Smooth muscle cell (in vitro differentiated cells): ENCODE results near the gene FIGNL2. TPM values are rescaled to one million over a fixed set of nuclear protein-coding genes. Genes with fewer than 3 reads are reported as not detected.

Experiments used
- DNase-seq: peaks from one replicate; lab custom pipeline; 2025; ENCODE audit not compliant: unreplicated experiment; lab: John Stamatoyannopoulos, UW
- H2AFZ ChIP-seq: fragments of 200-600 bp; sonication (generic); 2 replicates; pipeline ENCODE4 v1.6.0; 2016; ENCODE audit warnings: antibody characterized with exemption, low read depth, mild to moderate bottlenecking
- H3F3A ChIP-seq: fragments of 200-600 bp; sonication (generic); 2 replicates; pipeline ENCODE4 v1.6.0; 2017; ENCODE audit warnings: antibody characterized with exemption, low read depth
- H3K27ac ChIP-seq: fragments of 200-600 bp; sonication (generic); 2 replicates; pipeline ENCODE4 v1.5.1; 2016; ENCODE audit warnings: low read depth, mild to moderate bottlenecking
- H3K27me3 ChIP-seq: fragments of 200-600 bp; sonication (generic); 2 replicates; pipeline ENCODE4 v1.6.1; 2016; ENCODE audit warnings: low read depth, mild to moderate bottlenecking
- H3K36me3 ChIP-seq: fragments of 200-600 bp; sonication (generic); 2 replicates; pipeline ENCODE4 v1.5.1; 2016; ENCODE audit warnings: low read depth
- H3K4me1 ChIP-seq: fragments of 200-600 bp; sonication (generic); 2 replicates; pipeline ENCODE4 v1.5.1; 2016; ENCODE audit warnings: low read depth
- H3K4me2 ChIP-seq: fragments of 200-600 bp; sonication (generic); 2 replicates; pipeline ENCODE4 v1.6.0; 2016; ENCODE audit warnings: mild to moderate bottlenecking
- H3K4me3 ChIP-seq: fragments of 200-600 bp; sonication (generic); 2 replicates; pipeline ENCODE4 v1.5.1; 2016; ENCODE audit warnings: mild to moderate bottlenecking
- H3K79me2 ChIP-seq: fragments of 200-600 bp; sonication (generic); 2 replicates; pipeline ENCODE4 v1.6.0; 2016; ENCODE audit warnings: low read depth, mild to moderate bottlenecking
- H3K9ac ChIP-seq: fragments of 200-600 bp; sonication (generic); 2 replicates; pipeline ENCODE4 v1.6.0; 2016; ENCODE audit warnings: low read depth
- H3K9me3 ChIP-seq: fragments of 200-600 bp; sonication (generic); replicated peaks from 2 replicates; pipeline ENCODE4 v1.5.1; 2016; ENCODE audit warnings: low read depth
- H4K20me1 ChIP-seq: fragments of 200-600 bp; sonication (generic); 2 replicates; pipeline ENCODE4 v1.6.0; 2016; ENCODE audit warnings: low read depth
- CTCF ChIP-seq: fragments of 200-600 bp; sonication (generic); IDR thresholded peaks from 2 replicates; pipeline ENCODE4 v1.5.1; 2017; ENCODE audit warnings: borderline replicate concordance, mild to moderate bottlenecking, antibody characterized with exemption; ENCODE audit not compliant: insufficient read depth, poor library complexity, severe bottlenecking
- WGBS: methylation state at CpG from one replicate; pipeline ENCODE4 v1.1.7; 2016; ENCODE audit warnings: low lambda C conversion rate; 5-methylcytosine and 5-hydroxymethylcytosine counted together
- polyA plus RNA-seq: library from polyadenylated mRNA; unstranded; fragments of >200 nt; fragmentation: Nextera tagmentation; extraction: Ambion mirVana; gene quantifications from 2 replicates; pipeline ENCODE4 v1.2.1, GENCODE V29; 2016
- total RNA-seq: library from RNA; depleted of rRNA; stranded (reverse); fragments of >200 nt; gene quantifications from 2 replicates; pipeline ENCODE4 v1.2.3, GENCODE V29; 2014

FIGNL2 gene
- total and polyA plus RNA-seq, 2 experiments from 2014 or later: 1.1 to 2.7 TPM

- DNase-seq: no peak
- H3K79me2 ChIP-seq: peaks cover 9% of the 10 kb centered on the region
- H2AFZ ChIP-seq: no peak overlapping the region
- no peak overlapping the region for H3K4me3 ChIP-seq
- no peaks in the 10 kb centered on the region for H3K36me3 ChIP-seq
- no peak overlapping the region for H3K27ac ChIP-seq
- H3K27me3 ChIP-seq: no peaks in the 10 kb centered on the region
- H3K4me2 ChIP-seq: no peak overlapping the region
- H4K20me1 ChIP-seq: peaks cover 75% of the 10 kb centered on the region
- no peak for TF ChIP-seq CTCF
- WGBS: 74% methylated on average over 4 of the region's 4 CpGs
- peaks cover 65% of the 10 kb centered on the region for H3K4me1 ChIP-seq
- H3K9me3 ChIP-seq: no peaks in the 10 kb centered on the region
- no peak overlapping the region for H3K9ac ChIP-seq
- no peaks in the 10 kb centered on the region for H3F3A ChIP-seq
Measured at GRCh38 chr12:51838036-51838435, 10.5 kb downstream of the FIGNL2 start.

DNA sequence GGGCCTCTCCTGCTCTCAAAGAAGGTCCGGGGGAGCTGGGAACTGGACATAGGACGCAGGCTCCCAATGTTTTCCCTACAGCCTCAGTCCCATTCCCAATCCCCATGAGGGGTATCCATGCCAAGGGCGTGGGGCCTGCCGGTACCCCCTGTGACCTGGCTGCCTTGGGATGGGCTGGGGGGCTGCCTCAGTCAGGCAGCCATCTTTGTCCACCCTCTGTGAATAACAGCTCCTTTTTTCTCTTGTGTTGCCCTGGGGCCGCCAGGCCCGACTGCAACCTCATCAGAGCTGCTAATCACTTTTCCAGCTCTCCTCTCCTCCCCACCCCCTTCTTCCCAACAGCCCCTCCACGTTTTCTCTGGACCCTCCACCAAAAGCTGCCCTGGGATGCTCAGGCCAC is 11.2 kb downstream of the FIGNL2 start:
- no peak overlapping the region for H3K4me2 ChIP-seq
- H3K27ac ChIP-seq: no peak overlapping the region
- H3K9ac ChIP-seq: no peak overlapping the region
- H2AFZ ChIP-seq: no peak overlapping the region
- no peak for TF ChIP-seq CTCF
- no peaks in the 10 kb centered on the region for H3K9me3 ChIP-seq
- H3K4me3 ChIP-seq: no peak overlapping the region
- H3K36me3 ChIP-seq: no peaks in the 10 kb centered on the region
- peaks cover 75% of the 10 kb centered on the region for H4K20me1 ChIP-seq
- 73% methylated on average over 7 of the region's 7 CpGs for WGBS
- DNase-seq: no peak
- peaks cover 61% of the 10 kb centered on the region for H3K4me1 ChIP-seq
- peaks cover 14% of the 10 kb centered on the region for H3K79me2 ChIP-seq
- no peaks in the 10 kb centered on the region for H3F3A ChIP-seq
- no peaks in the 10 kb centered on the region for H3K27me3 ChIP-seq

GRCh38 chr12:51836827-51837173 is 11.7 kb downstream of the FIGNL2 start:
- Histone ChIP-seq H3K27ac (no peak overlapping the region), H3K27me3 (no peaks in the 10 kb centered on the region), H3K9ac (no peak overlapping the region), H3K9me3 (no peaks in the 10 kb centered on the region), H3K4me2 (no peak overlapping the region), H2AFZ (no peak overlapping the region), H3F3A (no peaks in the 10 kb centered on the region), H3K36me3 (no peaks in the 10 kb centered on the region), H3K79me2 (peaks cover 14% of the 10 kb centered on the region), H3K4me1 (peaks cover 57% of the 10 kb centered on the region), H3K4me3 (no peak overlapping the region), H4K20me1 (peaks cover 71% of the 10 kb centered on the region)
- TF ChIP-seq CTCF: no peak
- no peak for DNase-seq
- 83% methylated on average over 6 of the region's 6 CpGs for WGBS

DNA sequence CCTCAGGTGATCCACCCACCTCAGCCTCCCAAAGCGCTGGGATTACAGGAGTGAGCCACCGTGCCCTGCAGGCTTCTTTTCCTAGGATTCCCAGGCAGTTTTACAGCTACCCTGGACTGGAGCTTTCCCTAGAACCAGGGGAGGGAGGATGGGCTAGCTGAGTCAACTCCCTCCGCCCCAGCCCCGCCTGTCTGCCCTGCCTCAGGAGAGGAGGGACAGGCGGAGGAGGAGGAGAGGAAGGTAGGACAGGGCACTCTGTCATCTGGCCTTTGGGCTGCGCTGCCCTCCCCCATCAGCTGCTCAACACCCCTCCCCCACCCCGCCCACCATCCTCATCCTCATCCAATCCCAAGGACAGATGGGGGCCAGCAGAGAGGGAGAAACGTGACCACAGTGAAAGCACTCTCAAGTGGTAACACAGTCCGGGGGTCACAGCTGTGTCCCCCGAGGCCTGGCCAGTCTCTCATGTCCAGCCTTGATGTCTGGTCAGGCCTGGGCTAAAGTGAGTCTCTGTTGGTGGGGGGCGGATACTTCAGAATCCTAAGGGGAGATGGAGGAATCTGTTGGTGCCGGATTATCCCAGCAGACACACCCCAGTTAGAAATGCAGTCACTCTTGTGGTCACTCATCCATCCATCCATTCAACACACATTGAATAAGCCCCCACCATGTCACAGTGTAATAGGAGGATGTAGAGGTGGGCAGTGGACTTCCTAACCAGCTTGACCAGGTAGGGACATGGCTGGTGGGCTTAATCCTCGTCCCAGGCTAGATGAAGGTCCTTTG is 12.3 kb downstream of the FIGNL2 start:
- Histone ChIP-seq H3K9ac (no peak overlapping the region), H3K36me3 (no peaks in the 10 kb centered on the region), H4K20me1 (peaks cover 65% of the 10 kb centered on the region), H3F3A (no peaks in the 10 kb centered on the region), H3K27me3 (no peaks in the 10 kb centered on the region), H3K27ac (no peak overlapping the region), H3K79me2 (peaks cover 11% of the 10 kb centered on the region), H2AFZ (no peak overlapping the region), H3K4me1 (peaks cover 55% of the 10 kb centered on the region), H3K4me3 (no peak overlapping the region), H3K9me3 (no peaks in the 10 kb centered on the region), H3K4me2 (no peak overlapping the region)
- DNase-seq: no peak
- 58% methylated on average over 12 of the region's 13 CpGs for WGBS
- TF ChIP-seq CTCF: no peak
